ENCODE results near the gene HYLS1. TPM values are rescaled to one million over a fixed set of nuclear protein-coding genes. Genes with fewer than 3 reads are reported as not detected.

HYLS1 gene
- polyA plus RNA-seq, 2 of the 4 experiments (the other 2 are of a cell fraction), result 14.9 to 18.7 TPM

DNA sequence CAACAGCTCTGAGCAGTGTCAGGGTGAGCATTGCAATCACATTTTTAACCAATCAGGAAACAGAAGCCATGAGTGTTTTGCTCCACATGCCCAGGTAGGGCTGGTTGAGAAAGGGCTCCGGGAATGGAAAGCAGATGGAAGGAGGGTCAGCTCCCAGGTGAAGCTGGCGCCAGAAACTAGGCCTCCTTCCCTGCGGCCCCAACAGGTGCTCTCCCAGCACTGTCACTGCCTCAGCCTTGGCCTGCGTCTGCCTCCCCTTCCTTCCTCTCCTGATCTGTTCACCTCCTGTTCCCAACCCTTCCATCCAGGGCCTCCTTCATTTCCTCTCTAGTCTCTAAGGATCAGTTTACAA lies 53.8 kb downstream of the HYLS1 start (continued):
- TF ChIP-seq, protein P1, sequence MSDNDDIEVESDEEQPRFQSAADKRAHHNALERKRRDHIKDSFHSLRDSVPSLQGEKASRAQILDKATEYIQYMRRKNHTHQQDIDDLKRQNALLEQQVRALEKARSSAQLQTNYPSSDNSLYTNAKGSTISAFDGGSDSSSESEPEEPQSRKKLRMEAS (IDR thresholded peaks at IDR 0.05), result no peak
- TF ChIP-seq EP300 (IDR thresholded peaks at IDR 0.05), result no peak

DNA sequence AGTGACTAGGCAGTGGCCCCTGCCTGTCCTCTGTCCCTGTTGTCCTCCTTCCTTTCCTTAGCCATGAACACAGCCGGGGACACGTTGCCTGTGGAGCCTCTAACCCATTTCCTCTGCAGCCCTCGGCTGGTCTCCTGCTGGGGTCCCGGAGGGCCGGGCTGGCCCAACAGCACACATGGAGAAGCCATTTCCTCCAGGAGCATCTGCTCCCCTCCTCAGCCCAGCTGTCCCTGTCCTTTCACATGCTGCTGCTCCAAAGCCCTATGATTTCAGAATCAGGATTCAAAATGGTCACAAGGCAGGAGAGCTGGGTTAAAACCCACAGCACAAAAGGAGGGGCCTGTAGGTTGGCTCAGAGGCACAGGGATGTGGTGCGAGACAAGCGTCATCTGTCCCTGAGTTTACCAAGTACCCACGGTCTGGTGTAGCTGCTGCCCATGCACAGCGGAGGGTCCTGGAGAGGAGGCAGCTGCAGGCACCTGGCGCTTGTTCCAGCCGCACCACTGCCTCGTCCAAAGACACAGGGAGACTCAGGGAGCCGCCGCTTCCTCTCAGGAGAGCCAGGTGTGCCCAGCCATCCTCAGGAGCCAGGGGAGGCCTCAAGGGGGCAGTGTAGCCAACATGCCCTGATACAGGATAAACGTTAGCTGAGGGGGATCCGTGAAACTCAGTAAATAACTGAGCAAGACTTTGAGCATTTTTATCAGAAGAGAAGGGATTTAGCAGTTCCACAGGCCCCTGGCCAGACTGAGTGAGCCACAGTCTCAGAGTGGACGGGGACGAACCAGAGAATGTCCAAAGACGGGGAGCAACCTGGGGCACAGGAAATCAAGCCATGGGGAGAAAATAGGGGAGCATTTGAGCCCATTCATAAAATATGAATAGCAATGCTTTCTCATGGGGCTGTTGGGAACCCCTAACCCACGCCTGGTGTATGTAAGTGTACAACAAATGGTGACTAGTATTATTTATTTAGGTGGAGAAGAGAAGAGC lies 54.4 kb downstream of the HYLS1 start:
- FAIRE-seq (no peak), DNase-seq (ENCODE audit: low read depth in 1 of 2, low spot score in 1 of 2) (peak; percentile 28 to 55), ATAC-seq (peak; percentile 86 to 96)
- Histone ChIP-seq H3K4me2 (peak overlapping the region; percentile 37; the same call in 2 of the 3 replicates), H3K4me1 (no peaks in the 10 kb centered on the region), H3K9me3 (no peaks in the 10 kb centered on the region), H3K27ac (no peak overlapping the region), H3K4me3 (no peak overlapping the region)
- TF ChIP-seq ZFP36 (IDR thresholded peaks at IDR 0.05; ENCODE audit: borderline replicate concordance, partially characterized antibody) (no peak), SMC3 (IDR thresholded peaks at IDR 0.05) (peak; percentile 57; the same call in 2 of the 3 replicates), JUN (IDR thresholded peaks at IDR 0.05) (no peak), POLR2A (IDR thresholded peaks at IDR 0.05; ENCODE audit: low read length) (no peak), RAD21 (conservative IDR thresholded peaks at IDR 0.05 in 1 of 2, IDR thresholded peaks at IDR 0.05 in 1 of 2) (peak; percentile 52 to 59), KDM5A (IDR thresholded peaks at IDR 0.05) (no peak)
- TF ChIP-seq, protein P2, sequence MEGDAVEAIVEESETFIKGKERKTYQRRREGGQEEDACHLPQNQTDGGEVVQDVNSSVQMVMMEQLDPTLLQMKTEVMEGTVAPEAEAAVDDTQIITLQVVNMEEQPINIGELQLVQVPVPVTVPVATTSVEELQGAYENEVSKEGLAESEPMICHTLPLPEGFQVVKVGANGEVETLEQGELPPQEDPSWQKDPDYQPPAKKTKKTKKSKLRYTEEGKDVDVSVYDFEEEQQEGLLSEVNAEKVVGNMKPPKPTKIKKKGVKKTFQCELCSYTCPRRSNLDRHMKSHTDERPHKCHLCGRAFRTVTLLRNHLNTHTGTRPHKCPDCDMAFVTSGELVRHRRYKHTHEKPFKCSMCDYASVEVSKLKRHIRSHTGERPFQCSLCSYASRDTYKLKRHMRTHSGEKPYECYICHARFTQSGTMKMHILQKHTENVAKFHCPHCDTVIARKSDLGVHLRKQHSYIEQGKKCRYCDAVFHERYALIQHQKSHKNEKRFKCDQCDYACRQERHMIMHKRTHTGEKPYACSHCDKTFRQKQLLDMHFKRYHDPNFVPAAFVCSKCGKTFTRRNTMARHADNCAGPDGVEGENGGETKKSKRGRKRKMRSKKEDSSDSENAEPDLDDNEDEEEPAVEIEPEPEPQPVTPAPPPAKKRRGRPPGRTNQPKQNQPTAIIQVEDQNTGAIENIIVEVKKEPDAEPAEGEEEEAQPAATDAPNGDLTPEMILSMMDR (IDR thresholded peaks at IDR 0.05), result peak; percentile 57
- ChIA-PET POLR2A (no interaction called here), CTCF (interaction anchor here (0.7 to 6.7 kb wide), 20 partner anchors 10 to 256 kb away, joined by 3 to 38 read pairs (median 4); partner anchors contain the start of gene CDON)
- WGBS (ENCODE audit: missing lambda C conversion rate), result 36% methylated on average over 18 of the region's 20 CpGs

DNA sequence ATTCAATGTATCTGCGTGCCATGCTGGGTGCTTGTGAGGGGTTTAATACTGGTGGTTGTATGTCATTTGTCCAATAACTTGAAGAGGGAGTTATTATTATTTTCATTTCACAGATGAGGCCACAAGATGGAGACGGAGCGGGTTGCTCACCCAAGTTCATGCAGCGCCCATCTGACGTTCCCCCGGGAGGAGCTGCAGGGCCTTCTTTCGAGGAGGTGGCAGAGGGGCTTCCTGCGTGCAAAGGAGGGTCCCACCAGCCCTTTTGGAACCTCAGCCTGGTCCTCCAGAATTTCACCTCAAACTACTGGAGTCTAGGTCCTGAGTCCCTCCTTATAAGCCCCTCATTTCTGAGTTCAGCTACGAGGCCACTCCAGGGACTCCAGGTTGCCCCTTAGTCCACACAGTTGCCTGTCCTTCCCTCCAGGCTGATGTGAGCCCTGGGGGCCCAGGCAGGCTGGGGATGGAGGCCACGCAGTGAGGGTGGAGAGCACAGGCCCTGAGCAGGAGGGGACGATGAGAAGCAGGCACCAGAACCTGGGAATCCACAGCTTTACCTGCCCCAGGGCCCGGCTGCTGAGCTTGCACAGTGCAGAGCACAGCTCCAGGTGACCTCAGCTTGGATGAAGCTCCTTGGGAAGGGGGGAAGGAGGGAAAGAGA lies 55.4 kb downstream of the HYLS1 start:
- Histone ChIP-seq H3K4me2 (no peak overlapping the region), H3K27ac (no peak overlapping the region), H3K9me3 (no peaks in the 10 kb centered on the region), H3K4me1 (no peaks in the 10 kb centered on the region), H3K4me3 (no peak overlapping the region)
- CTCF ChIA-PET, result interaction anchor here (0.7 to 6.7 kb wide), 13 partner anchors 11 to 363 kb away, joined by 3 to 38 read pairs (median 4); partner anchors contain the start of gene CDON
- ATAC-seq (no peak), FAIRE-seq (no peak), DNase-seq (ENCODE audit: low read depth in 1 of 2, low spot score in 1 of 2) (no peak)
- 78% methylated on average over 12 of the region's 12 CpGs for WGBS (ENCODE audit: missing lambda C conversion rate)
- POLR2A ChIA-PET, result no interaction called here
- TF ChIP-seq, protein P1 (IDR thresholded peaks at IDR 0.05), result no peak
- no peak for TF ChIP-seq KDM5A (IDR thresholded peaks at IDR 0.05)
- no peak for TF ChIP-seq EHMT2 (IDR thresholded peaks at IDR 0.05; ENCODE audit: low read depth)
- TF ChIP-seq CBX8 (IDR thresholded peaks at IDR 0.05), result no peak
- no peak for TF ChIP-seq ESRRA (IDR thresholded peaks at IDR 0.05; ENCODE audit: borderline replicate concordance, low read length)
- TF ChIP-seq CEBPB (IDR thresholded peaks at IDR 0.05), result no peak
- TF ChIP-seq EP300 (IDR thresholded peaks at IDR 0.05), result no peak
- TF ChIP-seq BHLHE40 (IDR thresholded peaks at IDR 0.05; ENCODE audit: low read depth, low read length), result no peak
- no peak for TF ChIP-seq NFE2L2 (conservative IDR thresholded peaks at IDR 0.05; ENCODE audit: low read length)
- TF ChIP-seq, protein P3, sequence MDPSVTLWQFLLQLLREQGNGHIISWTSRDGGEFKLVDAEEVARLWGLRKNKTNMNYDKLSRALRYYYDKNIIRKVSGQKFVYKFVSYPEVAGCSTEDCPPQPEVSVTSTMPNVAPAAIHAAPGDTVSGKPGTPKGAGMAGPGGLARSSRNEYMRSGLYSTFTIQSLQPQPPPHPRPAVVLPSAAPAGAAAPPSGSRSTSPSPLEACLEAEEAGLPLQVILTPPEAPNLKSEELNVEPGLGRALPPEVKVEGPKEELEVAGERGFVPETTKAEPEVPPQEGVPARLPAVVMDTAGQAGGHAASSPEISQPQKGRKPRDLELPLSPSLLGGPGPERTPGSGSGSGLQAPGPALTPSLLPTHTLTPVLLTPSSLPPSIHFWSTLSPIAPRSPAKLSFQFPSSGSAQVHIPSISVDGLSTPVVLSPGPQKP (IDR thresholded peaks at IDR 0.05; ENCODE audit: low read depth, low read length), result no peak
- TF ChIP-seq CHD4 (IDR thresholded peaks at IDR 0.05; ENCODE audit: borderline replicate concordance), result no peak
- no peak for TF ChIP-seq ZNF302 (CRISPR knock-in tag; IDR thresholded peaks at IDR 0.05)
- TF ChIP-seq MYC (IDR thresholded peaks at IDR 0.05; ENCODE audit: borderline replicate concordance, low read length), result no peak
- TF ChIP-seq, protein P4, sequence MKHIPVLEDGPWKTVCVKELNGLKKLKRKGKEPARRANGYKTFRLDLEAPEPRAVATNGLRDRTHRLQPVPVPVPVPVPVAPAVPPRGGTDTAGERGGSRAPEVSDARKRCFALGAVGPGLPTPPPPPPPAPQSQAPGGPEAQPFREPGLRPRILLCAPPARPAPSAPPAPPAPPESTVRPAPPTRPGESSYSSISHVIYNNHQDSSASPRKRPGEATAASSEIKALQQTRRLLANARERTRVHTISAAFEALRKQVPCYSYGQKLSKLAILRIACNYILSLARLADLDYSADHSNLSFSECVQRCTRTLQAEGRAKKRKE (CRISPR knock-in tag; IDR thresholded peaks at IDR 0.05; ENCODE audit: low read depth), result no peak
- no peak for TF ChIP-seq JUNB (IDR thresholded peaks at IDR 0.05)
- TF ChIP-seq, protein P5, sequence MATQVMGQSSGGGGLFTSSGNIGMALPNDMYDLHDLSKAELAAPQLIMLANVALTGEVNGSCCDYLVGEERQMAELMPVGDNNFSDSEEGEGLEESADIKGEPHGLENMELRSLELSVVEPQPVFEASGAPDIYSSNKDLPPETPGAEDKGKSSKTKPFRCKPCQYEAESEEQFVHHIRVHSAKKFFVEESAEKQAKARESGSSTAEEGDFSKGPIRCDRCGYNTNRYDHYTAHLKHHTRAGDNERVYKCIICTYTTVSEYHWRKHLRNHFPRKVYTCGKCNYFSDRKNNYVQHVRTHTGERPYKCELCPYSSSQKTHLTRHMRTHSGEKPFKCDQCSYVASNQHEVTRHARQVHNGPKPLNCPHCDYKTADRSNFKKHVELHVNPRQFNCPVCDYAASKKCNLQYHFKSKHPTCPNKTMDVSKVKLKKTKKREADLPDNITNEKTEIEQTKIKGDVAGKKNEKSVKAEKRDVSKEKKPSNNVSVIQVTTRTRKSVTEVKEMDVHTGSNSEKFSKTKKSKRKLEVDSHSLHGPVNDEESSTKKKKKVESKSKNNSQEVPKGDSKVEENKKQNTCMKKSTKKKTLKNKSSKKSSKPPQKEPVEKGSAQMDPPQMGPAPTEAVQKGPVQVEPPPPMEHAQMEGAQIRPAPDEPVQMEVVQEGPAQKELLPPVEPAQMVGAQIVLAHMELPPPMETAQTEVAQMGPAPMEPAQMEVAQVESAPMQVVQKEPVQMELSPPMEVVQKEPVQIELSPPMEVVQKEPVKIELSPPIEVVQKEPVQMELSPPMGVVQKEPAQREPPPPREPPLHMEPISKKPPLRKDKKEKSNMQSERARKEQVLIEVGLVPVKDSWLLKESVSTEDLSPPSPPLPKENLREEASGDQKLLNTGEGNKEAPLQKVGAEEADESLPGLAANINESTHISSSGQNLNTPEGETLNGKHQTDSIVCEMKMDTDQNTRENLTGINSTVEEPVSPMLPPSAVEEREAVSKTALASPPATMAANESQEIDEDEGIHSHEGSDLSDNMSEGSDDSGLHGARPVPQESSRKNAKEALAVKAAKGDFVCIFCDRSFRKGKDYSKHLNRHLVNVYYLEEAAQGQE (IDR thresholded peaks at IDR 0.05), result no peak
- no peak for TF ChIP-seq CHD2 (IDR thresholded peaks at IDR 0.05; ENCODE audit: low read length, partially characterized antibody)
- no peak for TF ChIP-seq ZSCAN20 (CRISPR knock-in tag; IDR thresholded peaks at IDR 0.05)
